IMR-90 (cell line): ENCODE results near the gene CD28. TPM values are rescaled to one million over a fixed set of nuclear protein-coding genes. Genes with fewer than 3 reads are reported as not detected.

Experiments used
- ATAC-seq: fragments of 200-7000 bp; cut with Tn5 transposase; 2 replicates; pipeline ENCODE4 v1.9.1; 2020; ENCODE audit warnings: low read depth, mild to moderate bottlenecking, moderate library complexity
- BruUV-seq: library from RNA; stranded (reverse); fragments of 400-500 nt; replicated peaks from 2 replicates; lab custom pipeline; 2021; lab: Mats Ljungman, UMichigan
- CTCF ChIA-PET: fragments of 300-600 bp; formaldehyde crosslinking; extraction: SDS; loops from one replicate; lab custom pipeline; 2021; ENCODE audit warnings: antibody characterized with exemption; lab: Yijun Ruan, JAX
- POLR2A ChIA-PET: fragments of 300-600 bp; sonication (Branson Sonifier 250); formaldehyde crosslinking; loops from one replicate; lab custom pipeline; 2022; ENCODE audit warnings: antibody characterized with exemption; ENCODE audit not compliant: unreplicated experiment; lab: Charles Lee
- DNase-seq: peaks from one replicate; pipeline ENCODE4 v3.0.0; 2013
- H2AFZ ChIP-seq: replicated peaks from 2 replicates; pipeline ENCODE3; 2013; ENCODE audit warnings: low read length, mild to moderate bottlenecking; ENCODE audit not compliant: poor library complexity
- H2AK5ac ChIP-seq: 2 replicates; pipeline ENCODE4 v1.6.1; 2013; ENCODE audit warnings: low read depth, low read length, inconsistent platforms
- H2AK9ac ChIP-seq: replicated peaks from 2 replicates; pipeline ENCODE3; 2013; ENCODE audit warnings: mild to moderate bottlenecking, low read depth, low read length, moderate library complexity; ENCODE audit not compliant: poor library complexity
- H2BK120ac ChIP-seq: 2 replicates; pipeline ENCODE4 v1.6.1; 2013; ENCODE audit warnings: low read depth, low read length, inconsistent platforms
- H2BK15ac ChIP-seq: 3 replicates; pipeline ENCODE4 v1.6.1; 2013; ENCODE audit warnings: low read depth, low read length, inconsistent platforms
- H2BK20ac ChIP-seq: 2 replicates; pipeline ENCODE4 v1.6.1; 2013; ENCODE audit warnings: low read depth, mild to moderate bottlenecking, inconsistent platforms, low read length, moderate library complexity
- H2BK5ac ChIP-seq: 2 replicates; pipeline ENCODE4 v1.6.1; 2013; ENCODE audit warnings: mild to moderate bottlenecking, low read depth, low read length, inconsistent platforms; ENCODE audit not compliant: poor library complexity, severe bottlenecking
- H3K14ac ChIP-seq: replicated peaks from 2 replicates; pipeline ENCODE4 v1.6.1; 2013; ENCODE audit warnings: low read depth, low read length, inconsistent platforms
- H3K18ac ChIP-seq: 2 replicates; pipeline ENCODE4 v1.6.1; 2013; ENCODE audit warnings: low read depth, low read length, control low read depth
- H3K23ac ChIP-seq: 2 replicates; pipeline ENCODE4 v1.6.1; 2013; ENCODE audit warnings: low read depth, low read length, inconsistent platforms
- H3K27ac ChIP-seq: 2 replicates; pipeline ENCODE4 v1.5.1; 2013; ENCODE audit warnings: mild to moderate bottlenecking, control low read depth, low read length; ENCODE audit not compliant: insufficient read depth
- H3K27me3 ChIP-seq: 2 replicates; pipeline ENCODE4 v1.6.1; 2013; ENCODE audit warnings: low read length; ENCODE audit not compliant: control insufficient read depth, insufficient read depth
- H3K36me3 ChIP-seq: 2 replicates; pipeline ENCODE4 v1.6.1; 2013; ENCODE audit warnings: low read length, mixed read lengths; ENCODE audit not compliant: control insufficient read depth, insufficient read depth
- H3K4ac ChIP-seq: 2 replicates; pipeline ENCODE4 v1.6.1; 2013; ENCODE audit warnings: low read depth, low read length, inconsistent platforms
- H3K4me1 ChIP-seq: 2 replicates; pipeline ENCODE4 v1.6.1; 2013; ENCODE audit warnings: low read length, mixed read lengths; ENCODE audit not compliant: control insufficient read depth, insufficient read depth
- H3K4me2 ChIP-seq: 2 replicates; pipeline ENCODE4 v1.6.1; 2013; ENCODE audit warnings: low read depth, mild to moderate bottlenecking, control low read depth, low read length, moderate library complexity
- H3K4me3 ChIP-seq: 2 replicates; pipeline ENCODE4 v1.5.1; 2013; ENCODE audit warnings: low read depth, mild to moderate bottlenecking, control low read depth, low read length, moderate library complexity; ENCODE audit not compliant: insufficient read depth
- H3K56ac ChIP-seq: 2 replicates; pipeline ENCODE4 v1.6.1; 2013; ENCODE audit warnings: low read length, inconsistent platforms; ENCODE audit not compliant: insufficient read depth; ENCODE audit errors: extremely low read depth
- H3K79me1 ChIP-seq, 2 experiments: 2 replicates each; pipeline ENCODE4 v1.6.1; 2013; ENCODE audit warnings: low read length in 2 of 2, inconsistent platforms in 1 of 2, low read depth in 1 of 2
- H3K9ac ChIP-seq: 2 replicates; pipeline ENCODE4 v1.6.1; 2013; ENCODE audit warnings: low read depth, low read length, control low read depth
- H3K9me1 ChIP-seq: 2 replicates; pipeline ENCODE4 v1.6.1; 2013; ENCODE audit warnings: low read length, inconsistent platforms; ENCODE audit not compliant: insufficient read depth
- H3K9me3 ChIP-seq: 2 replicates; pipeline ENCODE4 v1.6.1; 2013; ENCODE audit warnings: low read length; ENCODE audit not compliant: control insufficient read depth, insufficient read depth
- H4K20me1 ChIP-seq: 2 replicates; pipeline ENCODE4 v1.6.1; 2013; ENCODE audit warnings: low read length, inconsistent platforms; ENCODE audit not compliant: insufficient read depth
- H4K5ac ChIP-seq: 2 replicates; pipeline ENCODE4 v1.6.1; 2013; ENCODE audit warnings: mild to moderate bottlenecking, low read depth, low read length, control low read depth
- H4K8ac ChIP-seq, 2 experiments: 2 replicates each; pipeline ENCODE4 v1.6.1; 2013; ENCODE audit warnings: low read depth in 2 of 2, low read length in 2 of 2, control low read depth in 1 of 2, inconsistent platforms in 1 of 2
- H4K91ac ChIP-seq: 2 replicates; pipeline ENCODE4 v1.6.1; 2013; ENCODE audit warnings: low read depth, low read length, inconsistent platforms; ENCODE audit not compliant: insufficient read depth
- BHLHE40 ChIP-seq: fragments of 150-350 bp; IDR thresholded peaks from 2 replicates; pipeline ENCODE4 v1.6.1; 2016; ENCODE audit warnings: mild to moderate bottlenecking, low read depth, low read length
- SMC3 ChIP-seq: fragments of 150-350 bp; IDR thresholded peaks from 2 replicates; pipeline ENCODE4 v1.6.1; 2016; ENCODE audit warnings: low read depth, mild to moderate bottlenecking, antibody characterized with exemption, low read length, moderate library complexity
- WGBS, 2 experiments: methylation state at CpG; one replicate each; pipeline versions ENCODE4 v1.1.5 to v1.1.7; 2013; ENCODE audit warnings: missing lambda C conversion rate in 2 of 2; ENCODE audit not compliant: insufficient read length in 1 of 2; ENCODE audit errors: extremely low coverage in 2 of 2; 5-methylcytosine and 5-hydroxymethylcytosine counted together
- dilution Hi-C: fragments of 300-500 bp; cut with HindIII; formaldehyde crosslinking; loops from one replicate; pipeline ENCODE4 v1.14.3; 2018; ENCODE audit warnings: low sequenced_read_pairs; ENCODE audit not compliant: unreplicated experiment
- in situ Hi-C: fragments of 300-500 bp; cut with MboI; formaldehyde crosslinking; loops from 3 replicates; pipeline ENCODE4 v1.14.3; 2019; ENCODE audit warnings: low sequenced_read_pairs, inconsistent platforms, mixed read lengths
- intact Hi-C: fragments of 100-400 bp; cut with micrococcal nuclease; formaldehyde crosslinking; loops from 2 replicates; pipeline ENCODE4 v1.10.0; 2022
- polyA plus RNA-seq, 3 experiments: library from polyadenylated mRNA; depleted of rRNA; stranded (reverse); fragments of >200 nt; gene quantifications; 2 replicates each; pipeline ENCODE4 v1.2.3, GENCODE V29; 2012; ENCODE audit warnings: low replicate concordance in 1 of 3
- total RNA-seq: library from RNA; depleted of rRNA; stranded (reverse); fragments of >200 nt; gene quantifications from 2 replicates; pipeline ENCODE4 v1.2.3, GENCODE V29; 2012

The CD28 gene
- total and polyA plus RNA-seq, 2 of the 4 experiments (the other 2 are of a cell fraction) = not detected

DNA sequence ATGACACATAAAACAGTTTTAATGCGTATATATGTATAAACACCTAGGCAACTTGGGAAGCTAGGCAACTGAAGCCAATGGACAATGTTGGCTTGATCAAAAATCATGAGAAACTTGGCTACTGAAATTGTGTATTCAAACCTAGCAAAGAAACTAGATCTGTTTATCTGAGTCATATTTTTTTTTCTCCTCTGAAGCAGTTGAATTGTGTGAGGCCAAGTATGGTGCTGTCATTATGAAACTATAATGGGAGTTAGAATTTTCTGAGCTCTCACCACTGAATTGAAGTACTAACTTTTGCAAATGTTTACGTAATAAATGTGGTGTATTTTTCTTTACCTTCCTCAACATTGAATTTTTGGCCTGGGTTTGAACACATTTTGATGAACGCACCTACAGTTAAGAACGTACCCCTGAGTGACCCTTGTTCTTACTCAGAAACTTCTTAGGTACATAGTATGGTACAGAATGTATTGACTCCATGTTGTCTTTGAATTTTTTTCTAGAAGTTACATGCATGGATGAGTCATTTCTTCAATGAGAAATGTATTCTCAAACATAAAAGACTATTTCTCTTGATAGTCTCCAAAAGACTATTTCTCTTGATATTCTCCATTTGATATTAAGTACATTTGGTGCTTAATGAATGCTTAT, 23.8 kb downstream of the CD28 start:
- intact Hi-C loops = no loop called here
- no peak overlapping the region for H3K4ac ChIP-seq
- H3K27me3 ChIP-seq = no peaks in the 10 kb centered on the region
- H3K14ac ChIP-seq = no peak overlapping the region
- H2BK120ac ChIP-seq = no peak overlapping the region
- H3K9me3 ChIP-seq = no peaks in the 10 kb centered on the region
- H3K4me1 ChIP-seq = no peaks in the 10 kb centered on the region
- in situ Hi-C loops = no loop called here
- no peak overlapping the region for H3K4me2 ChIP-seq
- no peak overlapping the region for H3K18ac ChIP-seq
- no peak overlapping the region for H3K27ac ChIP-seq
- 0 out of 2 replicates have a peak, but pooled peaks cover 5% of the 10 kb centered on the region for H3K9me1 ChIP-seq
- H3K56ac ChIP-seq = no peak overlapping the region
- POLR2A ChIA-PET = no interaction called here
- H3K23ac ChIP-seq = no peak overlapping the region
- H2BK15ac ChIP-seq = no peak overlapping the region
- H4K8ac ChIP-seq = no peak overlapping the region
- no peak overlapping the region for H2BK5ac ChIP-seq
- no peak overlapping the region for H2AFZ ChIP-seq
- no CpG with 5 or more reads among the region's 4 CpGs for WGBS, 2 experiments
- BruUV-seq = no TSS peak
- TF ChIP-seq SMC3 = no peak
- no peak for TF ChIP-seq BHLHE40
- dilution Hi-C loops = no loop called here
- no peak overlapping the region for H2BK20ac ChIP-seq
- H2AK9ac ChIP-seq = no peak overlapping the region
- H2AK5ac ChIP-seq = no peak overlapping the region
- peak; percentile 91 for ATAC-seq
- no peaks in the 10 kb centered on the region for H3K79me1 ChIP-seq
- H3K9ac ChIP-seq = no peak overlapping the region
- CTCF ChIA-PET = interaction anchor here (1.4 kb wide), 1 partner anchor 9 kb away, joined by 4 read pairs; no protein-coding TSS in a partner anchor
- H3K36me3 ChIP-seq = no peaks in the 10 kb centered on the region
- no peak overlapping the region for H4K5ac ChIP-seq
- peak; percentile 78 for DNase-seq
- no peak overlapping the region for H3K4me3 ChIP-seq
- no peaks in the 10 kb centered on the region for H4K20me1 ChIP-seq
- H4K91ac ChIP-seq = no peak overlapping the region
